HG03066 (cell line): ENCODE results near the gene XIRP1.

Source experiments
- ATAC-seq: cut with Tn5 transposase; IDR thresholded peaks from one replicate; pipeline ENCODE4 v1.9.1; 2021; ENCODE audit warnings: low read depth; ENCODE audit not compliant: unreplicated experiment

Gene XIRP1

GRCh38 chr3:39168156-39168780 lies 24.1 kb downstream of the XIRP1 start:
- ATAC-seq = no peak

GRCh38 chr3:39166932-39167532 lies 25.4 kb downstream of the XIRP1 start:
- no peak for ATAC-seq

- ATAC-seq = no peak
These were observed 26.2 kb downstream of the XIRP1 start for GRCh38 chr3:39166134-39166710.

- ATAC-seq = no peak
These were observed 26.9 kb downstream of the XIRP1 start for GRCh38 chr3:39165518-39165917.

GRCh38 chr3:39164414-39164813 lies 28.0 kb downstream of the XIRP1 start:
- ATAC-seq = no peak

- ATAC-seq = no peak
These were observed 34.2 kb downstream of the XIRP1 start for GRCh38 chr3:39158148-39158715.

- ATAC-seq = no peak
These were observed 35.0 kb downstream of the XIRP1 start for GRCh38 chr3:39157359-39157758.

- no peak for ATAC-seq
These were observed 36.0 kb downstream of the XIRP1 start for GRCh38 chr3:39156421-39156820.

GRCh38 chr3:39154280-39155021 lies 37.9 kb downstream of the XIRP1 start:
- ATAC-seq = no peak

- no peak for ATAC-seq
These were observed 38.5 kb downstream of the XIRP1 start for GRCh38 chr3:39153977-39154279.

- ATAC-seq = no peak
These were observed 41.4 kb downstream of the XIRP1 start for GRCh38 chr3:39150803-39151631.

GRCh38 chr3:39150148-39150802 lies 42.1 kb downstream of the XIRP1 start:
- ATAC-seq = no peak

- no peak for ATAC-seq
These were observed 42.8 kb downstream of the XIRP1 start for GRCh38 chr3:39149498-39150147.

- ATAC-seq = no peak
These were observed 43.3 kb downstream of the XIRP1 start for GRCh38 chr3:39149059-39149455.

- ATAC-seq = no peak
These were observed 43.8 kb downstream of the XIRP1 start for GRCh38 chr3:39148435-39149058.

- ATAC-seq = peak; percentile 28
These were observed 44.5 kb downstream of the XIRP1 start for GRCh38 chr3:39147711-39148434.

GRCh38 chr3:39146611-39147591 lies 45.5 kb downstream of the XIRP1 start:
- ATAC-seq = no peak
